Endothelial cell (in vitro differentiated cells): ENCODE data around the gene FOXO3B. TPM values are rescaled to one million over a fixed set of nuclear protein-coding genes. Genes with fewer than 3 reads are reported as not detected.
"Not testable (repeated sequence)": the region's sequence is repeated elsewhere in the genome, so short reads cannot be mapped to it uniquely, and the experiment has no call there.

Source experiments
- DNase-seq: peaks from one replicate; pipeline ENCODE4 v3.0.0; 2021; ENCODE audit warnings: low spot score
- H3K27ac Mint-ChIP-seq: one replicate; pipeline ENCODE4 v1.8.0; 2021; ENCODE audit warnings: mixed read lengths, inconsistent platforms; ENCODE audit not compliant: unreplicated experiment
- H3K27me3 Mint-ChIP-seq: one replicate; pipeline ENCODE4 v1.8.0; 2021; ENCODE audit warnings: mild to moderate bottlenecking, moderate library complexity, mixed read lengths, inconsistent platforms; ENCODE audit not compliant: unreplicated experiment
- H3K36me3 Mint-ChIP-seq: one replicate; pipeline ENCODE4 v1.8.0; 2021; ENCODE audit warnings: mild to moderate bottlenecking, low read depth, mixed read lengths, inconsistent platforms; ENCODE audit not compliant: unreplicated experiment
- H3K4me1 Mint-ChIP-seq: one replicate; pipeline ENCODE4 v1.8.0; 2021; ENCODE audit warnings: mild to moderate bottlenecking, mixed read lengths, inconsistent platforms; ENCODE audit not compliant: unreplicated experiment
- H3K4me3 Mint-ChIP-seq: one replicate; pipeline ENCODE4 v1.8.0; 2021; ENCODE audit warnings: mild to moderate bottlenecking, mixed read lengths, inconsistent platforms; ENCODE audit not compliant: unreplicated experiment
- H3K9me3 Mint-ChIP-seq: one replicate; pipeline ENCODE4 v1.8.0; 2021; ENCODE audit warnings: mixed read lengths, inconsistent platforms; ENCODE audit not compliant: unreplicated experiment
- CTCF ChIP-seq: fragments of 200-600 bp; sonication (generic); IDR thresholded peaks from one replicate; pipeline ENCODE4 v1.5.0; 2021; ENCODE audit warnings: antibody characterized with exemption; ENCODE audit not compliant: unreplicated experiment
- long read RNA-seq: library from polyadenylated mRNA; unstranded; transcript quantifications from one replicate; pipeline ENCODE4 v2.0.0, GENCODE V29; 2020; ENCODE audit not compliant: unreplicated experiment
- total RNA-seq: library from RNA; stranded (reverse); fragmentation: NEBNext Ultra II Directional; extraction: Animal tissue kit (Norgen Biotek cat#: 25700); gene quantifications from one replicate; pipeline ENCODE4 v1.2.1, GENCODE V29; 2021; ENCODE audit not compliant: unreplicated experiment

Gene FOXO3B
- 14.2 TPM for total RNA-seq
- long read RNA-seq, partial matches to known transcripts, result 0 of 3 reads
- long read RNA-seq, other reads (novel, unspliced or antisense), result 0 of 3 reads

- H3K36me3 Mint-ChIP-seq, H3K27ac Mint-ChIP-seq, H3K9me3 Mint-ChIP-seq, H3K27me3 Mint-ChIP-seq, H3K4me1 Mint-ChIP-seq: not testable (repeated sequence)
- DNase-seq, result peak; percentile 62
- H3K4me3 Mint-ChIP-seq, result peak within 1 kb of the TSS; percentile 88
Measured at GRCh38 chr17:18681767-18682571, at the start of gene FOXO3B. Gene FOXO3B, minus strand, starts transcription at chr17:18682314. Its CDS starts 663 bp downstream, at chr17:18681651.

GRCh38 chr17:18723509-18723908, 41.4 kb upstream of the FOXO3B start:
- H3K27me3 Mint-ChIP-seq, H3K4me1 Mint-ChIP-seq, H3K9me3 Mint-ChIP-seq, H3K27ac Mint-ChIP-seq, H3K36me3 Mint-ChIP-seq, H3K4me3 Mint-ChIP-seq, DNase-seq: not testable (repeated sequence)

DNA sequence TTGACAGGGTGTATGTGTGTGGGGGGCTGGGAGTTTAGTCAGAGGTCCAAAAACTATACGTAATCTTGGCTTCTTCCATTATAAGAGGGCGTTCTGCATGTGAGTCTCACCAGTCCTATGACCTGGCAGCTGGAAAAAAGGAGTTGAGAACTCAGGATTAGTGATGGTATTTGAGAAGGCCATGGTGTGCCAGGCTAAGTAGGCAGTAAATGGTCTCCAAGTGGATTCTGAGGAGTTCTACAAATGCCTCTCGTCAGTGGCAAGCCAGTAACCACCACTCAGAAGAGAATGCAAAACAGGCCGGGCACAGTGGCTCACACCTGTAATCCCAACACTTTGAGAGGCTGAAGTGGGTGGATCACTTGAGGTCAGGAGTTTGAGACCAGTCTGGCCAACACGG, 40.5 kb upstream of the FOXO3B start:
- not testable (repeated sequence) for H3K27me3 Mint-ChIP-seq, H3K4me1 Mint-ChIP-seq, H3K36me3 Mint-ChIP-seq, H3K27ac Mint-ChIP-seq, DNase-seq, H3K9me3 Mint-ChIP-seq, H3K4me3 Mint-ChIP-seq

- DNase-seq, H3K9me3 Mint-ChIP-seq, H3K4me1 Mint-ChIP-seq, H3K36me3 Mint-ChIP-seq, H3K27me3 Mint-ChIP-seq, H3K27ac Mint-ChIP-seq, H3K4me3 Mint-ChIP-seq: not testable (repeated sequence)
Measured at GRCh38 chr17:18721775-18722547, 39.8 kb upstream of the FOXO3B start.

- H3K27me3 Mint-ChIP-seq, H3K27ac Mint-ChIP-seq, H3K9me3 Mint-ChIP-seq, H3K36me3 Mint-ChIP-seq, H3K4me1 Mint-ChIP-seq, DNase-seq, H3K4me3 Mint-ChIP-seq: not testable (repeated sequence)
Measured at GRCh38 chr17:18719428-18720110, 37.5 kb upstream of the FOXO3B start.

GRCh38 chr17:18718643-18719427, 36.7 kb upstream of the FOXO3B start:
- DNase-seq, result peak; percentile 8
- H3K4me1 Mint-ChIP-seq, H3K27me3 Mint-ChIP-seq, H3K9me3 Mint-ChIP-seq, H3K36me3 Mint-ChIP-seq, H3K27ac Mint-ChIP-seq, H3K4me3 Mint-ChIP-seq: not testable (repeated sequence)

DNA sequence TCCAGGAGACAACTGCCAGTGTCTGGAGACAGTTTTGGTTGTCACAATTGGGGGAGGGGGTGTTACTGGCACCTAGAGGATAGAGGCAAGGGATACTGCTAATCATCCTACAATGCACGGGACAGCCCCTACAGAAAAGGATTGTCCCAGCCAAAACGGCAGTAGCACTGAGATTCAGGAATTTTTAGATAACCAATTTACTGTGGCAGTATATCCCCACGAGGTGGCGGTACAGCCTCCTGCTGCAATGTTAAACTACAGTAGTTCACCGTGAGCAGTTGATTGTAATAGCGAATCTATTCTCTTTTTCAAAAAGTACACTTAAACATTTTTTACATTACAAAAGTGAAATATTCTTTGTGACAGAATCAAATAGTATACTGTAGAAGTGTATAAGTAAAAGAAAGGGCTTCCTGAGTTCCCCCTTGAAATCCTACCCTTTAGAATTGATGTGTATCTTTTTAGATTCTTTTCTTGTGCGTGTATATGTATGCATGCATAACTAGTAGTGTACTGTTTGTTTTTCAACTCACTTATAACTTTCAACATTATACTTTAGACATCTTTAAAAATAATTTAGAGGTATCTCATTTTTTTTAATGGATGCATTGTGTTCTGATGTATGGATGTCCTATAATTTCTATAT, 30.4 kb upstream of the FOXO3B start:
- H3K36me3 Mint-ChIP-seq, H3K9me3 Mint-ChIP-seq, H3K4me1 Mint-ChIP-seq, H3K27me3 Mint-ChIP-seq, H3K4me3 Mint-ChIP-seq, H3K27ac Mint-ChIP-seq: not testable (repeated sequence)
- peak; percentile 65 for DNase-seq
- peak; percentile 46 for TF ChIP-seq CTCF

- not testable (repeated sequence) for H3K9me3 Mint-ChIP-seq, H3K36me3 Mint-ChIP-seq, H3K4me3 Mint-ChIP-seq, DNase-seq, H3K27me3 Mint-ChIP-seq, H3K27ac Mint-ChIP-seq, H3K4me1 Mint-ChIP-seq
Measured at GRCh38 chr17:18708215-18708614, 26.1 kb upstream of the FOXO3B start.

GRCh38 chr17:18705955-18706354, 23.8 kb upstream of the FOXO3B start:
- not testable (repeated sequence) for DNase-seq, H3K27ac Mint-ChIP-seq, H3K27me3 Mint-ChIP-seq, H3K4me1 Mint-ChIP-seq, H3K9me3 Mint-ChIP-seq, H3K4me3 Mint-ChIP-seq, H3K36me3 Mint-ChIP-seq
